GM12878 (cell line): ENCODE results near the gene MTA3. TPM values are rescaled to one million over a fixed set of nuclear protein-coding genes. Genes with fewer than 3 reads are reported as not detected.

ENCODE experiments used
- ATAC-seq: fragments of 200-7000 bp; cut with Tn5 transposase; 3 replicates; pipeline ENCODE4 v1.9.1; 2020; ENCODE audit warnings: mild to moderate bottlenecking, moderate library complexity
- BruUV-seq: library from RNA; stranded (reverse); fragments of 400-500 nt; replicated peaks from 2 replicates; lab custom pipeline; 2021; lab: Mats Ljungman, UMichigan
- CTCF ChIA-PET: fragments of 300-600 bp; sonication (Branson Sonifier 250); formaldehyde crosslinking; extraction: SDS; loops from one replicate; lab custom pipeline; 2021; ENCODE audit warnings: inconsistent platforms; lab: Yijun Ruan, JAX
- POLR2A ChIA-PET: fragments of 350-600 bp; formaldehyde crosslinking; extraction: SDS; loops from one replicate; lab custom pipeline; 2021; ENCODE audit warnings: inconsistent platforms; lab: Charles Lee
- RAD21 ChIA-PET: fragments of 300-600 bp; sonication (Branson Sonifier 250); formaldehyde crosslinking; loops from one replicate; lab custom pipeline; 2023; ENCODE audit warnings: antibody characterized with exemption; ENCODE audit not compliant: unreplicated experiment; lab: Charles Lee
- SMC1A ChIA-PET: fragments of 300-600 bp; sonication (Branson Sonifier 250); formaldehyde crosslinking; loops from one replicate; lab custom pipeline; 2023; ENCODE audit not compliant: unreplicated experiment, uncharacterized antibody; lab: Charles Lee
- DNase-seq: peaks from one replicate; pipeline ENCODE4 v3.0.0-alpha.2; 2011; ENCODE audit warnings: low read depth, low spot score
- FAIRE-seq: peaks from 3 replicates; lab custom pipeline; 2011; peaks lifted over from hg19 to GRCh38; lab: Jason Lieb, UNC
- H2AFZ ChIP-seq: 2 replicates; pipeline ENCODE4 v1.6.0; 2011; ENCODE audit warnings: low read depth, low read length, control low read depth; ENCODE audit not compliant: control insufficient read depth
- H3K27ac ChIP-seq: 2 replicates; pipeline ENCODE4 v1.5.1; 2011; ENCODE audit warnings: control low read depth; ENCODE audit not compliant: control insufficient read depth, insufficient read depth
- H3K27me3 ChIP-seq, 2 experiments: replicated peaks in 1 of 2; 2 replicates each; pipeline versions ENCODE4 v1.6.0 to v1.6.1; 2011; ENCODE audit warnings: low read length in 1 of 2; ENCODE audit not compliant: control insufficient read depth in 2 of 2, insufficient read depth in 2 of 2
- H3K36me3 ChIP-seq, 2 experiments: 2 replicates each; pipeline ENCODE4 v1.5.1; 2011; ENCODE audit warnings: low read length in 1 of 2; ENCODE audit not compliant: control insufficient read depth in 2 of 2, insufficient read depth in 2 of 2
- H3K4me1 ChIP-seq: 2 replicates; pipeline ENCODE4 v1.6.1; 2011; ENCODE audit warnings: mild to moderate bottlenecking, low read length, moderate library complexity, mixed read lengths; ENCODE audit not compliant: control insufficient read depth, insufficient read depth
- H3K4me2 ChIP-seq: 2 replicates; pipeline ENCODE4 v1.6.0; 2011; ENCODE audit warnings: control low read depth; ENCODE audit not compliant: control insufficient read depth, insufficient read depth
- H3K4me3 ChIP-seq: fragments of 200-600 bp; sonication (generic); 2 replicates; pipeline ENCODE4 v1.5.1; 2016
- H3K79me2 ChIP-seq: 2 replicates; pipeline ENCODE4 v1.6.0; 2011; ENCODE audit warnings: low read length; ENCODE audit not compliant: control insufficient read depth, insufficient read depth
- H3K9ac ChIP-seq: 2 replicates; pipeline ENCODE4 v1.8.0; 2011; ENCODE audit warnings: low read length, control low read depth, mixed read lengths; ENCODE audit not compliant: control insufficient read depth, insufficient read depth
- H3K9me3 ChIP-seq: replicated peaks from 3 replicates; pipeline ENCODE4 v1.5.1; 2011; ENCODE audit warnings: mild to moderate bottlenecking, low read length; ENCODE audit not compliant: control insufficient read depth, insufficient read depth
- H4K20me1 ChIP-seq: 2 replicates; pipeline ENCODE4 v1.6.0; 2011; ENCODE audit not compliant: control insufficient read depth, insufficient read depth
- BCL11A ChIP-seq: IDR thresholded peaks from 2 replicates; pipeline ENCODE4 v1.6.1; 2011; ENCODE audit warnings: low read depth, low read length
- CBFB ChIP-seq: IDR thresholded peaks from 2 replicates; pipeline ENCODE4 v1.6.1; 2016; ENCODE audit warnings: antibody characterized with exemption, low read depth
- CHD1 ChIP-seq: IDR thresholded peaks from 2 replicates; pipeline ENCODE4 v1.6.1; 2012; ENCODE audit warnings: low read depth, low read length, improper control_type of control experiment
- E4F1 ChIP-seq: fragments of 450-650 bp; IDR thresholded peaks from 2 replicates; pipeline ENCODE4 v1.6.1; 2018; ENCODE audit warnings: borderline replicate concordance, mild to moderate bottlenecking; ENCODE audit not compliant: partially characterized antibody
- EED ChIP-seq: sonication (generic); IDR thresholded peaks from 2 replicates; pipeline ENCODE4 v1.6.1; 2016; ENCODE audit warnings: antibody characterized with exemption, low read depth
- GATAD2B ChIP-seq: fragments of 450-650 bp; conservative IDR thresholded peaks from 2 replicates; pipeline ENCODE4 v1.6.1; 2017; ENCODE audit warnings: low read depth, mild to moderate bottlenecking, moderate library complexity
- IRF3 ChIP-seq: fragments of 450-650 bp; IDR thresholded peaks from 2 replicates; pipeline ENCODE4 v1.6.1; 2014; ENCODE audit warnings: mild to moderate bottlenecking
- MTA2 ChIP-seq: fragments of 450-650 bp; IDR thresholded peaks from 2 replicates; pipeline ENCODE4 v1.6.1; 2016; ENCODE audit warnings: low read depth, mild to moderate bottlenecking, moderate library complexity
- NR2F1 ChIP-seq: fragments of 450-650 bp; conservative IDR thresholded peaks from 2 replicates; pipeline ENCODE4 v1.6.1; 2017; ENCODE audit warnings: mild to moderate bottlenecking
- POLR2AphosphoS5 ChIP-seq: IDR thresholded peaks from 2 replicates; pipeline ENCODE4 v1.6.1; 2011; ENCODE audit warnings: mild to moderate bottlenecking, low read length, inconsistent platforms
- RB1 ChIP-seq: fragments of 450-650 bp; formaldehyde crosslinking; IDR thresholded peaks from 2 replicates; pipeline ENCODE4 v1.6.1; 2017; ENCODE audit warnings: mild to moderate bottlenecking, borderline replicate concordance
- REST ChIP-seq: IDR thresholded peaks from 2 replicates; pipeline ENCODE4 v1.6.1; 2012; ENCODE audit warnings: mild to moderate bottlenecking, low read depth, low read length
- SKIL ChIP-seq: fragments of 450-650 bp; IDR thresholded peaks from 2 replicates; pipeline ENCODE4 v1.6.1; 2017; ENCODE audit warnings: mild to moderate bottlenecking, low read depth, inconsistent platforms; ENCODE audit not compliant: poor library complexity, severe bottlenecking
- SPI1 ChIP-seq: IDR thresholded peaks from 2 replicates; pipeline ENCODE4 v1.6.1; 2011; ENCODE audit warnings: low read depth, mild to moderate bottlenecking, low read length, moderate library complexity, borderline replicate concordance; ENCODE audit not compliant: insufficient read depth
- SREBF1 ChIP-seq: IDR thresholded peaks from 2 replicates; pipeline ENCODE4 v1.6.1; 2012; ENCODE audit warnings: mild to moderate bottlenecking, low read length
- SRF ChIP-seq, 2 experiments: IDR thresholded peaks; 2 replicates each; pipeline ENCODE4 v1.6.1; 2011; ENCODE audit warnings: low read depth in 2 of 2, low read length in 2 of 2, mild to moderate bottlenecking in 1 of 2, moderate library complexity in 1 of 2
- ZNF207 ChIP-seq: fragments of 450-650 bp; IDR thresholded peaks from 2 replicates; pipeline ENCODE4 v1.6.1; 2014; ENCODE audit warnings: antibody characterized with exemption, mild to moderate bottlenecking, borderline replicate concordance
- ZSCAN29 ChIP-seq: fragments of 450-650 bp; IDR thresholded peaks from 2 replicates; pipeline ENCODE4 v1.6.1; 2017; ENCODE audit warnings: mild to moderate bottlenecking, moderate library complexity
- WGBS: methylation state at CpG from one replicate; pipeline ENCODE4 v1.1.6; 2016; ENCODE audit warnings: low lambda C conversion rate; ENCODE audit not compliant: insufficient replicate concordance, insufficient coverage; ENCODE audit errors: missing lambda C conversion rate; 5-methylcytosine and 5-hydroxymethylcytosine counted together
- in situ Hi-C: fragments of 300-500 bp; cut with MboI; formaldehyde crosslinking; loops from 9 replicates; pipeline ENCODE4 v1.14.3; 2018; ENCODE audit warnings: mixed read lengths
- intact Hi-C: fragments of 100-400 bp; cut with micrococcal nuclease; formaldehyde crosslinking; loops from one replicate; pipeline ENCODE4 v1.14.2; 2022; ENCODE audit not compliant: unreplicated experiment
- polyA plus RNA-seq, 11 experiments: library from polyadenylated mRNA; depleted of rRNA in 4 of 11; unstranded in 6 of 11; stranded (reverse) in 5 of 11; fragments of >200 nt; fragmentation: Nextera tagmentation in 4 of 11; fragmentation: Illumina TruSeq in 1 of 11; extraction: Ambion mirVana in 4 of 11; extraction: Trizol in 1 of 11; gene quantifications; 1 replicate in 1 of 11; 2 replicates in 10 of 11; pipeline versions ENCODE4 v1.2.1 to v1.2.3, GENCODE V29; 2011 to 2016; ENCODE audit warnings: inconsistent platforms in 2 of 11, missing spikeins in 2 of 11, low read depth in 1 of 11
- total RNA-seq, 4 experiments: library from RNA; depleted of rRNA in 3 of 4; stranded (reverse); fragments of >200 nt in 3 of 4; fragmentation: Illumina TruSeq in 1 of 4; extraction: Trizol in 1 of 4; gene quantifications; 2 replicates each; pipeline versions ENCODE4 v1.2.1 to v1.2.3, GENCODE V29; 2013 to 2021

MTA3 gene
- total and polyA plus RNA-seq, 10 of the 15 experiments (the other 5 are each of a cell fraction or from before 2014, with no cell fraction given), result 17.6 to 45.5 (median 26.5) TPM

GRCh38 chr2:42519624-42520023 is 48.8 kb upstream of the MTA3 start:
- TF ChIP-seq ZNF207 (no peak), RB1 (no peak), SPI1 (no peak), MTA2 (no peak), CHD1 (no peak), POLR2AphosphoS5 (no peak), REST (no peak), SKIL (no peak), SRF (IDR thresholded peaks at IDR 0.05; ENCODE audit: low read depth in 2 of 2, low read length in 2 of 2) (no peak), SREBF1 (no peak), CBFB (no peak), EED (no peak), GATAD2B (no peak), ZSCAN29 (no peak), BCL11A (no peak), IRF3 (no peak), NR2F1 (no peak), E4F1 (no peak)
- in situ Hi-C loops (no loop called here), intact Hi-C loops (no loop called here)
- H3K27me3 ChIP-seq, result no peaks in the 10 kb centered on the region
- H3K27ac ChIP-seq, result no peak overlapping the region
- H3K4me2 ChIP-seq, result no peak overlapping the region
- WGBS, result 74% methylated on average over 8 of the region's 8 CpGs
- H3K4me3 ChIP-seq, result no peak overlapping the region
- no peaks in the 10 kb centered on the region for H4K20me1 ChIP-seq
- no peaks in the 10 kb centered on the region for H3K4me1 ChIP-seq
- CTCF ChIA-PET, result no interaction called here
- no peaks in the 10 kb centered on the region for H3K79me2 ChIP-seq
- FAIRE-seq, result no peak
- no peak overlapping the region for H3K9ac ChIP-seq
- SMC1A ChIA-PET, result no interaction called here
- RAD21 ChIA-PET, result no interaction called here
- DNase-seq, result no peak
- POLR2A ChIA-PET, result no interaction called here
- H3K9me3 ChIP-seq, result no peaks in the 10 kb centered on the region; the same call in 2 of the 3 replicates
- ATAC-seq, result no peak
- H3K36me3 ChIP-seq, result no peaks in the 10 kb centered on the region
- BruUV-seq, result no TSS peak
- no peak overlapping the region for H2AFZ ChIP-seq
